ENCODE results near the gene KLHL10. TPM values are rescaled to one million over a fixed set of nuclear protein-coding genes. Genes with fewer than 3 reads are reported as not detected.

Gene KLHL10
- polyA plus RNA-seq, 1 of the 3 experiments (the other 2 are of a cell fraction): 0.02 TPM

- no peak overlapping the region; a peak in 1 of 4 replicates for H3K27ac ChIP-seq (ENCODE audit: low read depth in 2 of 2, low read length in 1 of 2)
- H3F3A ChIP-seq (replicated peaks; ENCODE audit: insufficient read depth): peaks cover 9% of the 10 kb centered on the region
- no peaks in the 10 kb centered on the region for H3K79me2 ChIP-seq (ENCODE audit: insufficient read depth)
- no peaks in the 10 kb centered on the region for H3K9me2 ChIP-seq
- H3K4me1 ChIP-seq (ENCODE audit: control insufficient read depth in 1 of 2, insufficient read depth in 2 of 2, low read depth in 1 of 2, low read length in 1 of 2): no peaks in the 10 kb centered on the region
- no peaks in the 10 kb centered on the region for H3K27me3 ChIP-seq (ENCODE audit: insufficient read depth)
- no peak overlapping the region for H2AFZ ChIP-seq (ENCODE audit: low read depth)
- no peaks in the 10 kb centered on the region for H3K9me3 ChIP-seq
- 0 out of 2 replicates have a peak, but pooled peaks cover 3% of the 10 kb centered on the region for H4K20me1 ChIP-seq (ENCODE audit: insufficient read depth)
- no peak for DNase-seq
- POLR2A ChIA-PET: interaction anchor here (0.5 kb wide), 1 partner anchor 17 kb away, joined by 3 read pairs; no protein-coding TSS in a partner anchor
- 95% methylated on average over 10 of the region's 12 CpGs for WGBS (ENCODE audit: low lambda C conversion rate)
- CTCF ChIA-PET: interaction anchor here (0.8 to 1.0 kb wide), 2 partner anchors 11 to 137 kb away, joined by 3 to 4 read pairs; no protein-coding TSS in a partner anchor
- TF ChIP-seq MXI1 (IDR thresholded peaks at IDR 0.05; ENCODE audit: low read depth, low read length): no peak
- no peak for TF ChIP-seq NRF1 (IDR thresholded peaks at IDR 0.05; ENCODE audit: low read depth, low read length)
- no peak for TF ChIP-seq RAD21 (IDR thresholded peaks at IDR 0.05; ENCODE audit: low read length)
- TF ChIP-seq, protein P1, sequence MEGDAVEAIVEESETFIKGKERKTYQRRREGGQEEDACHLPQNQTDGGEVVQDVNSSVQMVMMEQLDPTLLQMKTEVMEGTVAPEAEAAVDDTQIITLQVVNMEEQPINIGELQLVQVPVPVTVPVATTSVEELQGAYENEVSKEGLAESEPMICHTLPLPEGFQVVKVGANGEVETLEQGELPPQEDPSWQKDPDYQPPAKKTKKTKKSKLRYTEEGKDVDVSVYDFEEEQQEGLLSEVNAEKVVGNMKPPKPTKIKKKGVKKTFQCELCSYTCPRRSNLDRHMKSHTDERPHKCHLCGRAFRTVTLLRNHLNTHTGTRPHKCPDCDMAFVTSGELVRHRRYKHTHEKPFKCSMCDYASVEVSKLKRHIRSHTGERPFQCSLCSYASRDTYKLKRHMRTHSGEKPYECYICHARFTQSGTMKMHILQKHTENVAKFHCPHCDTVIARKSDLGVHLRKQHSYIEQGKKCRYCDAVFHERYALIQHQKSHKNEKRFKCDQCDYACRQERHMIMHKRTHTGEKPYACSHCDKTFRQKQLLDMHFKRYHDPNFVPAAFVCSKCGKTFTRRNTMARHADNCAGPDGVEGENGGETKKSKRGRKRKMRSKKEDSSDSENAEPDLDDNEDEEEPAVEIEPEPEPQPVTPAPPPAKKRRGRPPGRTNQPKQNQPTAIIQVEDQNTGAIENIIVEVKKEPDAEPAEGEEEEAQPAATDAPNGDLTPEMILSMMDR (IDR thresholded peaks at IDR 0.05): no peak
- TF ChIP-seq, protein P2, sequence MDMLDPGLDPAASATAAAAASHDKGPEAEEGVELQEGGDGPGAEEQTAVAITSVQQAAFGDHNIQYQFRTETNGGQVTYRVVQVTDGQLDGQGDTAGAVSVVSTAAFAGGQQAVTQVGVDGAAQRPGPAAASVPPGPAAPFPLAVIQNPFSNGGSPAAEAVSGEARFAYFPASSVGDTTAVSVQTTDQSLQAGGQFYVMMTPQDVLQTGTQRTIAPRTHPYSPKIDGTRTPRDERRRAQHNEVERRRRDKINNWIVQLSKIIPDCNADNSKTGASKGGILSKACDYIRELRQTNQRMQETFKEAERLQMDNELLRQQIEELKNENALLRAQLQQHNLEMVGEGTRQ (IDR thresholded peaks at IDR 0.05; ENCODE audit: borderline replicate concordance, low read depth, low read length): no peak
- TF ChIP-seq RCOR1 (IDR thresholded peaks at IDR 0.05; ENCODE audit: low read length): no peak
- TF ChIP-seq TEAD4 (IDR thresholded peaks at IDR 0.05; ENCODE audit: borderline replicate concordance, insufficient read depth): no peak
- no peak for TF ChIP-seq ZBTB33 (IDR thresholded peaks at IDR 0.05; ENCODE audit: borderline replicate concordance, low read depth)
- no peak for TF ChIP-seq FOXM1 (IDR thresholded peaks at IDR 0.05; ENCODE audit: low read depth)
- no peak for TF ChIP-seq POLR2AphosphoS5 (IDR thresholded peaks at IDR 0.05; ENCODE audit: low read depth, low read length)
- no peak for TF ChIP-seq FOSL2 (IDR thresholded peaks at IDR 0.05; ENCODE audit: borderline replicate concordance, low read depth)
- no peak for TF ChIP-seq REST (IDR thresholded peaks at IDR 0.05; ENCODE audit: low read depth, low read length)
- no peak for TF ChIP-seq FOXJ3 (CRISPR knock-in tag; IDR thresholded peaks at IDR 0.05)
- TF ChIP-seq TCF12 (IDR thresholded peaks at IDR 0.05): no peak
- no peak for TF ChIP-seq RFX5 (IDR thresholded peaks at IDR 0.05; ENCODE audit: low read length)
- TF ChIP-seq, protein P3, sequence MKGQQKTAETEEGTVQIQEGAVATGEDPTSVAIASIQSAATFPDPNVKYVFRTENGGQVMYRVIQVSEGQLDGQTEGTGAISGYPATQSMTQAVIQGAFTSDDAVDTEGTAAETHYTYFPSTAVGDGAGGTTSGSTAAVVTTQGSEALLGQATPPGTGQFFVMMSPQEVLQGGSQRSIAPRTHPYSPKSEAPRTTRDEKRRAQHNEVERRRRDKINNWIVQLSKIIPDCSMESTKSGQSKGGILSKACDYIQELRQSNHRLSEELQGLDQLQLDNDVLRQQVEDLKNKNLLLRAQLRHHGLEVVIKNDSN (IDR thresholded peaks at IDR 0.05; ENCODE audit: borderline replicate concordance, low read depth): no peak
- no peak for TF ChIP-seq GABPA (IDR thresholded peaks at IDR 0.05; ENCODE audit: low read depth)
- no peak overlapping the region for H3K9ac ChIP-seq
- no peak overlapping the region for H3K4me3 ChIP-seq (ENCODE audit: low read depth in 2 of 2, low read length in 1 of 2)
- H3K4me2 ChIP-seq: no peak overlapping the region
- H3K36me3 ChIP-seq (replicated peaks in 1 of 2; ENCODE audit: control insufficient read depth in 1 of 2, insufficient read depth in 2 of 2, low read length in 1 of 2): peaks cover 3 to 33% of the 10 kb centered on the region in 2 experiments
These were observed 15.1 kb upstream of the KLHL10 start for GRCh38 chr17:41822216-41823140.

All from SK-N-SH (cell line).